HEK293 (cell line): ENCODE data around the gene ARMH4.

Source experiments
- CTCF ChIA-PET: fragments of 350-600 bp; formaldehyde crosslinking; extraction: SDS; loops from one replicate; lab custom pipeline; 2021; ENCODE audit warnings: antibody characterized with exemption; lab: Yijun Ruan, JAX
- POLR2A ChIA-PET: fragments of 300-600 bp; formaldehyde crosslinking; extraction: SDS; loops from one replicate; lab custom pipeline; 2020; ENCODE audit warnings: antibody characterized with exemption, inconsistent platforms; lab: Yijun Ruan, JAX
- H3K27ac ChIP-seq: fragments of 200-500 bp; sonication (Bioruptor generic); 2 replicates; pipeline ENCODE4 v1.5.1; 2014; ENCODE audit warnings: low read depth, low read length, control low read depth, inconsistent platforms; ENCODE audit errors: extremely low read depth
- H3K36me3 ChIP-seq, 2 experiments: fragments of 200-500 bp in 1 of 2; sonication (Bioruptor generic) in 1 of 2; 1 replicate in 1 of 2; 2 replicates in 1 of 2; pipeline ENCODE4 v1.5.1; 2014 to 2017; ENCODE audit warnings: inconsistent platforms in 2 of 2, low read length in 2 of 2; ENCODE audit not compliant: control insufficient read depth in 2 of 2, insufficient read depth in 1 of 2
- H3K4me1 ChIP-seq: fragments of 200-500 bp; sonication (Bioruptor generic); 2 replicates; pipeline ENCODE4 v1.5.1; 2014; ENCODE audit warnings: mild to moderate bottlenecking, low read length, inconsistent platforms; ENCODE audit not compliant: control insufficient read depth, insufficient read depth
- H3K4me3 ChIP-seq: 2 replicates; pipeline ENCODE4 v1.5.1; 2011; ENCODE audit warnings: low read depth, mild to moderate bottlenecking, control low read depth, low read length, moderate library complexity
- H3K9me3 ChIP-seq: fragments of 200-500 bp; sonication (Bioruptor generic); 2 replicates; pipeline ENCODE4 v1.5.1; 2014; ENCODE audit warnings: low read depth, low read length, inconsistent platforms; ENCODE audit not compliant: control insufficient read depth, insufficient read depth
- ATF2 ChIP-seq: fragments of 450-650 bp; formaldehyde crosslinking; IDR thresholded peaks from 2 replicates; pipeline ENCODE4 v1.5.1; 2016; ENCODE audit warnings: missing biosample characterization, missing genetic modification characterization, low read depth
- HIC1 ChIP-seq: fragments of 450-650 bp; formaldehyde crosslinking; IDR thresholded peaks from 2 replicates; pipeline ENCODE4 v1.5.1; 2016; ENCODE audit warnings: missing biosample characterization, missing genetic modification characterization
- MZF1 ChIP-seq: fragments of 450-650 bp; formaldehyde crosslinking; IDR thresholded peaks from 2 replicates; pipeline ENCODE4 v1.5.1; 2017; ENCODE audit warnings: missing biosample characterization, missing genetic modification characterization, borderline replicate concordance
- OVOL3 ChIP-seq: fragments of 450-650 bp; formaldehyde crosslinking; IDR thresholded peaks from 2 replicates; pipeline ENCODE4 v1.5.1; 2016; ENCODE audit warnings: missing biosample characterization, missing genetic modification characterization
- SETDB1 ChIP-seq: IDR thresholded peaks from one replicate; pipeline ENCODE4 v1.6.1; 2017; ENCODE audit warnings: mild to moderate bottlenecking, low read length, moderate library complexity, mixed read lengths; ENCODE audit not compliant: insufficient read length
- TCF7L2 ChIP-seq: IDR thresholded peaks from 2 replicates; pipeline ENCODE4 v1.6.1; 2011; ENCODE audit warnings: low read depth, mild to moderate bottlenecking, inconsistent platforms, low read length, moderate library complexity, borderline replicate concordance
- ZBTB48 ChIP-seq: fragments of 450-650 bp; formaldehyde crosslinking; IDR thresholded peaks from 2 replicates; pipeline ENCODE4 v1.5.1; 2016; ENCODE audit warnings: missing biosample characterization, missing genetic modification characterization
- ZBTB49 ChIP-seq: fragments of 450-650 bp; formaldehyde crosslinking; IDR thresholded peaks from 2 replicates; pipeline ENCODE4 v1.5.1; 2016; ENCODE audit warnings: missing biosample characterization, missing genetic modification characterization, low read depth
- ZFP37 ChIP-seq: fragments of 450-650 bp; formaldehyde crosslinking; IDR thresholded peaks from 2 replicates; pipeline ENCODE4 v1.5.1; 2016; ENCODE audit warnings: missing biosample characterization, missing genetic modification characterization
- ZNF10 ChIP-seq: fragments of 450-650 bp; formaldehyde crosslinking; IDR thresholded peaks from 2 replicates; pipeline ENCODE4 v1.5.1; 2017; ENCODE audit warnings: missing biosample characterization, missing genetic modification characterization
- ZNF146 ChIP-seq: fragments of 450-650 bp; formaldehyde crosslinking; IDR thresholded peaks from 2 replicates; pipeline ENCODE4 v1.5.1; 2016; ENCODE audit warnings: missing biosample characterization, missing genetic modification characterization
- ZNF169 ChIP-seq: fragments of 450-650 bp; formaldehyde crosslinking; IDR thresholded peaks from 2 replicates; pipeline ENCODE4 v1.5.1; 2016; ENCODE audit warnings: missing biosample characterization, missing genetic modification characterization
- ZNF223 ChIP-seq: fragments of 450-650 bp; formaldehyde crosslinking; IDR thresholded peaks from 2 replicates; pipeline ENCODE4 v1.5.1; 2016; ENCODE audit warnings: missing biosample characterization, missing genetic modification characterization
- ZNF302 ChIP-seq: fragments of 450-650 bp; formaldehyde crosslinking; IDR thresholded peaks from 2 replicates; pipeline ENCODE4 v1.5.1; 2016; ENCODE audit warnings: missing biosample characterization, missing genetic modification characterization, low read depth
- ZNF416 ChIP-seq: fragments of 450-650 bp; formaldehyde crosslinking; IDR thresholded peaks from 2 replicates; pipeline ENCODE4 v1.5.1; 2016; ENCODE audit warnings: missing biosample characterization, missing genetic modification characterization
- ZNF473 ChIP-seq: fragments of 450-650 bp; formaldehyde crosslinking; IDR thresholded peaks from 2 replicates; pipeline ENCODE4 v1.5.1; 2017; ENCODE audit warnings: missing biosample characterization, missing genetic modification characterization
- ZNF610 ChIP-seq: fragments of 450-650 bp; formaldehyde crosslinking; IDR thresholded peaks from 2 replicates; pipeline ENCODE4 v1.5.1; 2016; ENCODE audit warnings: missing biosample characterization, missing genetic modification characterization, borderline replicate concordance
- ZSCAN23 ChIP-seq: fragments of 450-650 bp; formaldehyde crosslinking; IDR thresholded peaks from 2 replicates; pipeline ENCODE4 v1.5.1; 2016; ENCODE audit warnings: missing biosample characterization, missing genetic modification characterization

Gene ARMH4

GRCh38 chr14:58061581-58061980 is 90.4 kb downstream of the ARMH4 start (continued):
- TF ChIP-seq ZBTB49 (tag by site-specific recombination) (no peak), ZNF223 (tag by site-specific recombination) (no peak), OVOL3 (tag by site-specific recombination) (no peak), MZF1 (tag by site-specific recombination) (no peak), ATF2 (tag by site-specific recombination) (no peak), ZFP37 (no peak), ZNF169 (tag by site-specific recombination) (no peak)

- POLR2A ChIA-PET, result no interaction called here
- no peak overlapping the region for H3K27ac ChIP-seq
- H3K9me3 ChIP-seq, result no peaks in the 10 kb centered on the region
- H3K4me1 ChIP-seq, result no peaks in the 10 kb centered on the region
- CTCF ChIA-PET, result no interaction called here
- no peaks in the 10 kb centered on the region for H3K36me3 ChIP-seq
- TF ChIP-seq ZNF10 (tag by site-specific recombination), result no peak
- TF ChIP-seq SETDB1, result no peak
- TF ChIP-seq ZSCAN23 (tag by site-specific recombination), result no peak
- TF ChIP-seq HIC1 (tag by site-specific recombination), result no peak
- no peak for TF ChIP-seq ZNF416 (tag by site-specific recombination)
- no peak for TF ChIP-seq ZNF302
- H3K4me3 ChIP-seq, result no peak overlapping the region
Measured at GRCh38 chr14:58060898-58061297, 91.1 kb downstream of the ARMH4 start.

GRCh38 chr14:58060077-58060476 is 91.9 kb downstream of the ARMH4 start:
- H3K36me3 ChIP-seq, result no peaks in the 10 kb centered on the region
- ChIA-PET CTCF (interaction anchor here (1.2 kb wide), 1 partner anchor 13 kb away, joined by 4 read pairs; no protein-coding TSS in a partner anchor), POLR2A (interaction anchor here (0.6 kb wide), 1 partner anchor 283 kb away, joined by 5 read pairs; no protein-coding TSS in a partner anchor)
- TF ChIP-seq ZNF146 (no peak), ZNF610 (tag by site-specific recombination) (no peak), ZNF473 (tag by site-specific recombination) (no peak), TCF7L2 (no peak), ZBTB48 (tag by site-specific recombination) (no peak)
- H3K9me3 ChIP-seq, result no peaks in the 10 kb centered on the region
- H3K4me1 ChIP-seq, result no peaks in the 10 kb centered on the region
- H3K4me3 ChIP-seq, result no peak overlapping the region
- no peak overlapping the region for H3K27ac ChIP-seq
